IPS-18c (cell line): ENCODE results near the gene GPLD1.
"Not testable (repeated sequence)": the region's sequence is repeated elsewhere in the genome, so short reads cannot be mapped to it uniquely, and the experiment has no call there.

ENCODE experiments used
- H3K4me3 ChIP-seq: 2 replicates; pipeline ENCODE4 v1.7.0; 2013; ENCODE audit warnings: low read depth, mild to moderate bottlenecking, low read length, moderate library complexity; ENCODE audit not compliant: insufficient read depth
- H3K9me3 ChIP-seq: one replicate; pipeline ENCODE4 v1.6.1; 2013; ENCODE audit warnings: mild to moderate bottlenecking, low read length, moderate library complexity; ENCODE audit not compliant: control insufficient read depth, insufficient read depth

GPLD1 gene, protein sequence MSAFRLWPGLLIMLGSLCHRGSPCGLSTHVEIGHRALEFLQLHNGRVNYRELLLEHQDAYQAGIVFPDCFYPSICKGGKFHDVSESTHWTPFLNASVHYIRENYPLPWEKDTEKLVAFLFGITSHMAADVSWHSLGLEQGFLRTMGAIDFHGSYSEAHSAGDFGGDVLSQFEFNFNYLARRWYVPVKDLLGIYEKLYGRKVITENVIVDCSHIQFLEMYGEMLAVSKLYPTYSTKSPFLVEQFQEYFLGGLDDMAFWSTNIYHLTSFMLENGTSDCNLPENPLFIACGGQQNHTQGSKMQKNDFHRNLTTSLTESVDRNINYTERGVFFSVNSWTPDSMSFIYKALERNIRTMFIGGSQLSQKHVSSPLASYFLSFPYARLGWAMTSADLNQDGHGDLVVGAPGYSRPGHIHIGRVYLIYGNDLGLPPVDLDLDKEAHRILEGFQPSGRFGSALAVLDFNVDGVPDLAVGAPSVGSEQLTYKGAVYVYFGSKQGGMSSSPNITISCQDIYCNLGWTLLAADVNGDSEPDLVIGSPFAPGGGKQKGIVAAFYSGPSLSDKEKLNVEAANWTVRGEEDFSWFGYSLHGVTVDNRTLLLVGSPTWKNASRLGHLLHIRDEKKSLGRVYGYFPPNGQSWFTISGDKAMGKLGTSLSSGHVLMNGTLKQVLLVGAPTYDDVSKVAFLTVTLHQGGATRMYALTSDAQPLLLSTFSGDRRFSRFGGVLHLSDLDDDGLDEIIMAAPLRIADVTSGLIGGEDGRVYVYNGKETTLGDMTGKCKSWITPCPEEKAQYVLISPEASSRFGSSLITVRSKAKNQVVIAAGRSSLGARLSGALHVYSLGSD

DNA sequence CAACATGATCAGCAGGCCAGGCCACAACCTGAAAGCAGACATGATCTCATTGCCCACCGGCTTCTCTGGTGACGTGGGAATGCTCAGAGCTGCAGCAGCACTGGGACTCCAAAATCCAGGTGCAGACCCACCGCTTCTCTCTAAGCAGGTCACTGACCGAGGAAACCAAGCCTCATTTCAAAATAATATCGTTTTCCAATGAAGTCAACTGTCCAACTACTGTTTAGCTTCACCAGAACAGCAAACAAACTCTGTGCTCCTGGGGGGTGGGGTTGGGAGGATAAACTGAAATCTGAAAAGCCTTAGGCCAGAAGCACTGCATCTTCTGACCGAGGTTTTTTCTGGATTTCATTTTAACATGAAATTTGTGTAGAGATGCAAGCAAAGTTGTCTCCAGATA is at the start of gene GPLD1:
Gene GPLD1 (minus strand): TSS at position 109 of the 400 bp plus-strand sequence. CDS start 67 bp downstream, at position 42.
- no peak within 1 kb of the TSS for H3K4me3 ChIP-seq

DNA sequence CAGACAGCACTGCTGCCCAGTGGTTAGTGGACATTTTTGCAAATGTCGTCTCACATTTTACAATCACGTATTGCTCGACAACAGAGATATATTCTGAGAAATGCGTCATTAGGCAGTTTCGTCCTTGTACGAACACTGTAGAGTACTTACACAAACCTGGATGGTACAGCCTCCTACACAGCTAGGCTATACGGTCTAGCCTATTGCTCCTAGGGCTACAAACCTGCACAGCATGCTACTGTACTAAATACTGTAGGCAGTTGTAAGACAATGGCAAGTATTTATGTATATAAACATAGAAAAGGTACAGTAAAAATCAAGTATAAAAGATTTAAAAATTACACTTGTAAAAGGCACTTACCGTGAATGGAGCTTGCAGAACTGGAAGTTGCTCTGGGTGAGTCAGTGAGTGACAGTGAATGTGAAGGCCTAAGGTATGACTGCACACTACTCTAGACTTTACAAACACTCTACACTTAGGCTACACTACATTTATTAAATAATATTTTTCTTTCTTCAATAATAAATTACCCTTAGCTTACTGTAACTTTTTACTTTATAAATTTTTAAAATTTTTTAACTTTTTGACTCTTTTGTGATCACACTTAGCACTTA is 48.5 kb upstream of the GPLD1 start:
- no peak overlapping the region for H3K4me3 ChIP-seq
- H3K9me3 ChIP-seq: no peaks in the 10 kb centered on the region

More for the DNA sequence above, at the start of gene GPLD1:
- H3K9me3 ChIP-seq: no peaks in the 10 kb centered on the region

DNA sequence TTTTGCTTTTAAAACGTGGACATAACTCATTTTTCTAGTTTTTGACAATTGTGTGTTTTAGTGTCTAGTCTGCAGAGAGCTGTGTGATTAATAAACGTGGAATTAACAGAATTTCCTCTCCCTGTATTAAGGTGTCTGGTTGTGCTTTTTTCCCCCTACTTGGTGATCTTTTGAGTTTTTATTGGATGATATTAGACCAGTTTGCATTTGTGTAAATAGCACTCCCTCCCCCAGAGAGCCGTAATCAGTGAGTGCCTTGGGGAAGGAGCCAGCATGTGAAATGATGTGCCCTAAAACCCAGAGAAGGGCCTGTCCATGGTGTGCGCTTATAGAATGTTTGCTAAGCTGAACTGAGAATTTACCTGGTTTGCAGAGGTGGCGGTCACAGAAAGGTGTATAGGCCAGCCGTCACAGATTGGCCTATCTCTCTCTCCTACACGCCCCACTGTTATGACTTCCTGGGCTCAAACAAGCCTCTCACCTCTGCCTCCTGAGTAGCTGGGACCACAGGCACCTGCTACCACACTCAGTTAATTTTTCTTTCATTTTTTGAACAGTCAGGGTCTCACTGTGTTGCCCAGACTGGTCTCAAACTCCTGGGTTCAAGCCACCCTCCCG is 47.8 kb upstream of the GPLD1 start:
- Histone ChIP-seq H3K4me3 (no peak overlapping the region), H3K9me3 (no peaks in the 10 kb centered on the region)

DNA sequence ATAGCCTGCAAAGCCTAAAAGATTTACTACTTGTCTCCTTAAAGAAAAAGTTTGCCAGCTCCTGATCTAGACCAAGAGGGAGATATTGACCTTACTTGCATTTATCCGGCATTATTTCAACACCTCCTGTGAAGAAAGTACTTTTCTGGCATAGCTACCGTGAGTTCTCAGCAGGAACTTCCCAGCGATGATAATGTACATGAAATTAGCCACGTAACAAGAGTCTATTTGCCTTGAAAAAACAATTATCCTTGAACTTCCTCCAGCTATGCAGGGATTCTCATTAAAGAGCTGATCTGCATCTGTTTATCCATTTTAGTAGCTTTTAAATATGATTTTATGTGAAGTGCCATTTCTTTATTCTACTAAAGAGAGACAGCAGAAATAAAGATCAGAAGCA is 47.1 kb upstream of the GPLD1 start:
- H3K4me3 ChIP-seq: no peak overlapping the region

DNA sequence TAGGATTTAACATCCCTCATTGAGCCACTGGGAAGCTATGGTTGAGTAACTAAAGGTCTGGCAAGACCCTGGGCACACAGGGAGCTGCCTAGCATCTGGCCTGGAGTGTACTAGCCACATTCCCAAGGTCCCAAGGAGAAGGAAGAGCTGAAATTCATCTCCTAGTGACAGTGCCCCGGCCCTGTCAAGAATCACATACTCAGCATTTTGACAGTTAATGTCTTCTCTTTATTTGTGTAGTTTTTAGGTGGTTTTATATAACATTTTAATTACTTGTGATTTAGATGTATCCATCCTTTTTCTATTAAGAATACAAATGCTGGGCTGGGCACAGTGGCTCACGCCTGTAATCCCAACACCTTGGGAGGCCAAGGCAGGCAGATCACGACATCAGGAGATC is 45.8 kb upstream of the GPLD1 start:
- Histone ChIP-seq H3K4me3 (no peak overlapping the region), H3K9me3 (no peaks in the 10 kb centered on the region)

More for the DNA sequence above, 47.1 kb upstream of the GPLD1 start:
- H3K9me3 ChIP-seq: no peaks in the 10 kb centered on the region

DNA sequence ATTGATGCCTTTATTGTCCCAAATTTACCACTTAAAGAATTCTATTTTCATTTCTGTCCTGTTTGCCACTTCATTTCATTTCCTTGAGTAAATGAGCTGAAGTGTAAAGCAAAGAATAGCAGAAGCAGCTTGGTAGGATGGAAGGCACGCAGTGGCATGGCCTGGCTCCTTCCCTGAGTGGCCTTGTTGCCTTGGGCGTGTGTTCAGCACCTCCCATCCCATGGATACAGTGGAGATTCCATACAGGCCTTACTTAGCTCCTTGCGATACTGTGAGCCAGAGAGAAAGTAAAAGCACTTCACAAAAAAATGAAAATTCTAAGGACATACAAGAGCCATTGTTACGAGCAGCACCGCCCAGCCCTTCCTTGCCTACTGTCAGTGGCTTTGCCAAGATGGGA is 45.0 kb upstream of the GPLD1 start:
- Histone ChIP-seq H3K4me3 (no peak overlapping the region), H3K9me3 (no peaks in the 10 kb centered on the region)

DNA sequence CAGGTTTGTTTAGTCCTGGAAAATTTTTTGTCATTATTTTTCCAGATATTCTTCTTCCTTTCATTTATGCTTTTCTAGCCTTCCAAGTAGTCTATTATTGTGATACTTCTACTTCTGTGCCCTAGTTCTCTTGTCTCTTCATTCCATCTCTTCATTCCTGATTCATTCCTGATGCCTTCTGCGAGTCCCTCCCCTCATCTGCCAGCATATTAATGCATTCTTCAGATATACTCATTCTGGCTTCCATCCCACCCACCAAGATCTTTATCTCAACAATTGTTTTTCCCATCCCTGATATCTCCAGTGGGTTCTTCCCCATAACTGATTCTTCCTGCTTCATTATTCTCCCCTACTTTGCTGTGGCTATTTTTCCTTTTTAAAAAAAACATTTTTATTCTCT is 40.6 kb upstream of the GPLD1 start:
- H3K4me3 ChIP-seq: no peak overlapping the region
- no peaks in the 10 kb centered on the region for H3K9me3 ChIP-seq

DNA sequence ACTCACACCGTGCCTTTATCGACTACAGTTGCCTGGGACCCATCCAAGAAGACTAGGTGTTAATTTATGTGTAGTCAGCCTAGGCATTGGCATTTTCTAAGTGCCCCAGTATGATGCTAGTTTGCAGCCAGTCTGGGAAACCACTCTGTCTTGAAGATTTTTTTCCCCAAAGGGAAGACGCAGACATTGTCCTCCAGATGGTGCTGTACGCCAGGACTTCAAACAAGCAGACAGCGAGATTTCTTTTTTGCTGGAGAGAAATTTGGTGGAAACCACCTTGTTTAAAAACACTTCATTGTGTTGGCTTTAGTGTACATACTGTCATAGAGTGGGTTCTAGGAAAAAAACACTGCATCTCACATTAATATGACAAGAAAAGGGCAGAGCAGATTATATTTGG is 35.4 kb upstream of the GPLD1 start:
- H3K4me3 ChIP-seq: no peak overlapping the region
- no peaks in the 10 kb centered on the region for H3K9me3 ChIP-seq

DNA sequence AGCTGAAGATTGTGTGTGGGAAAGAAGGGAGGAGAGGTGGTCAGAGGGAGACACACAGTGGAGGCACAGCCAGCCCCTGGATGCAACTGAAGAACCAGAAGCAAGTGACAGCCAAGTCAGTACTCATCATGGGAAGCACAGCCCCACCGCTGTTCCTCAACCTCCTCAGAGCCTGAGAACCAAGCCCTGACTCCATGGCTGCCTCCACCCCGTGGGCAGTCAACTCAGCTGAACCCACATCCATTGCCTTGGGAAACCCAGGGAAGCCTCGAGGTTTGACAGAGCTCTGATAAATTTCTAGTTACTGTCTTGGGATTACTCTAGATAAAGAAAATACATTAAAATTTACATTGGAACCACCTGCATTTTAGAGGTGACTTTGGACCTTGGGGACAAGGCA is 35.0 kb upstream of the GPLD1 start:
- Histone ChIP-seq H3K4me3 (no peak overlapping the region), H3K9me3 (no peaks in the 10 kb centered on the region)

DNA sequence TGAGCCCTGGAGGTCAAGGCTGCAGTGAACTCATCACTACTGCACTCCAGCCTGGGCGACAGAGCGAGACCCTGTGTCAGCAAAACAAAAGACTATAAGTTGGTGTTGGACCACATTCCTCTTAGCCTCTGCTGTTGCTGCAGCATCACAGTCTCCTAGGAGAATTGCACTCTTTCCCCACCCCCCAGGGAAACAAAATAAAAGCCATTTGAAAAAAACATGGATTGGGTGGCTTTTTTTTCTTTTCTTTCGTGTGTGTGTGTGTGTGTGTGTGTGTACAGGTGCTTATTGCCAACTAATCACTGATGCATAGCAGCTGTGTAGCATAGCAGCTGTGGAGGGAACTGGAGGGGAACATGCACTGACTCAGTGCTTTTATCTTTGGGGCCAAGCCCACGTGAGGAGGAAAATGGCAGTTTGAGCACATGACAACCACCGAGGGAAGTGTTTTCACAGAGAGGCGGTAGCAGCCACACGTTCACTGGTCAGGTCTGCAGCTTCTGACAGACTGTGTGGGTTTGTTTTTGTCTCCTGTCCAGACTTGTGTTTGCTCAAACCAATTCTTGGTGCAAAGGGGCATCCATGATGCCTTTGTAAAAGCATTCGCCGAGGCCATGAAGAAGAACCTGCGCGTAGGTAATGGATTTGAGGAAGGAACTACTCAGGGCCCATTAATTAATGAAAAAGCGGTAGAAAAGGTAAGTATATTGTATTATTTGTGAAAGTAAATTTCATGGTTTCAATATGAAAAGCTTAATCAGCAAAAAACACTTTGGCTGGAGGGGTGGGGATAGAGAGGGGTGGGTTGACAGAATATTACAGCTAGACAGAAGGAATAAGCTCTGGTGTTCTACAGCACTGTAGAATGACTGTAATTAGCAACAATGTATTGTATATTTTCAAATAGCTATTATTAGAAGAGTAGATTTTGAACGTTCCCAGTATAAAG is 33.1 kb upstream of the GPLD1 start:
- no peaks in the 10 kb centered on the region for H3K9me3 ChIP-seq
- no peak overlapping the region for H3K4me3 ChIP-seq

DNA sequence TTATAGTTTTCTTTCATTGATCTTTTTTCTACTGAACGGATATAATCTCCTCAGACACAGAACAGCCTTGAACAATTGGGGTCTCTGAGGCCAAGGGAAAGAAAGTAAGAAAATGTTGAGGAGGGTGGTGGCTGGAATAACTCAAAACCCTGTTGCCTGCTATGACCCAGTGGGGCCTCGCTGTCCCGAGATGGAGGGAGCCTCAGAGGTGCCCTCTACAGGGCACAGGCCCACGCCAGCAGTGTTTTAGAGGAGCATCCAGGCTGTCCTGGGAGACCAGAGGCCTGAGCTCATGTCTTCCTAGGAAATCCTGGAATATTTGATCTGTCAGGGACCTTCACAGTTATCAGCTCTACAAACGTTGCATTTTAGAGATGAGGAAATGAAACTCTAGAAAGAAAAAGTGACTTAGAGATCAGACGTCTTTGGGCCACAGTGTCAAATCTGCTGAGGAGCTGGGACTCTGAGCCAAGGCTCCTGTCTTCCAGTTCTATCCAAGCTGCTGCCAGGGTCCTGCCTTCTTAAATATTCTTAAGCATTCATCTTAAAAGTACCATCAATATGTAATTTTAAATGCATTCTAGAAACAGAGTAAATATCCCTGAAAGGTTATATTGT is 31.7 kb upstream of the GPLD1 start:
- Histone ChIP-seq H3K4me3 (no peak overlapping the region), H3K9me3 (no peaks in the 10 kb centered on the region)

DNA sequence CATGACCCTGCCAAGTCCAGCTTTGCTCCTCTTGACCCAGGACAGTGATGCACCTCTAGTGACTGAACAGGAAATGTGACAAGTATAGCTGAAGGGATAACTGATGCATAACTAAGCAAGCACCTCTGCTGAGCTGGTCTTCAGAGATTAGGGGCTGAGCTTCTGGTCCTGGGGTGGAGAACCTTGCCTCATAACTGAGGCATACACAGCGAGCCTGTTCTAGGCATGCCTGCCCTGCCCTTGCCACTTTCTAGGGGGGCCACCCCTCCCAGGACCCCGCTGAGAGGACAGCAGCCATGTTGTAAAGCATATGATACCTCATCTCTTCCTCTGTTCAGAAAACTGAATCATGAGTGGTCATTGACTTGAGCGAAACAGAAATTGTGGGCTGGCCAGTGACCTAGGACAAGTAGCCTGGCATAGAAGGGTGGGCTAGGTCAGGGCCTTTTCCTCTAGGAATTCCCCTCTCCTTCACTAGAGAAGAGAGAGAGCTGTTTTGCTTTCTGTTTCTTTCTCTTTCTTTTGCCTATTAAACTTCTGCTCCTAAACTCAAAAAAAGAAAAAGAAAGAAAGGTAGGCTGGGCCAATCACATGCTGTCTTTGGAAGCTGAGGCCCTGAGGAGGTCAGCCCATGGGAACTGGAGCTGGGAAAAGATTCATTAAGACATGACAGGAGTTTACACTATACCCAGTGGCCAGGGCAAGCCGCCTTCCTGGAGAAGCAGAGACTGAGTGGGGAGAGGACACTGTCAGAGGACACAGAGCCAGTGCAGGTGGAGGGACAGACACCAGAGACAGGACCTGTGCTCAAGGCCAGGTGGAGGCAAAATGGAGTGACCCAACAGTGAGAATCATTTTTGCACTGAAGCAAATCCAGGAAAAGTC is 28.5 kb upstream of the GPLD1 start:
- H3K9me3 ChIP-seq: no peaks in the 10 kb centered on the region
- H3K4me3 ChIP-seq: no peak overlapping the region

DNA sequence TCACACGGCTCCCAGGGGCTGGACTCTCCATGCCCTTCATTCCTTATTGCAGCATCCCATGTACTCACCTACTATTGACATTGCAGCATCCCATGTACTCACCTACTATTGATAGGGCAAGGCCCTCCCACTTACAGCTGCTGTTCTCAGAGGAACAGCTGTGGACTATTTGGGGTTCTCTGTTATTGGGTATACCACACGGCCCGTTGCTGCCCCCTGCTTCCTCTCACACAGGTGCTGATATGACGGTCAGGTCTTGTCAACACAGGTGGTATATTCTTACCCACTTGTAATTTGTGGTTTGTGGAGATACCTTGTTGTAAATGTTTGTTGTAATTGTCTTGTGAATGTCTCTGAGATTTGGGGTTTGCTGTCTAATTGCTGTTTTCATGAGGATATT is 24.2 kb upstream of the GPLD1 start:
- Histone ChIP-seq H3K9me3 (no peaks in the 10 kb centered on the region), H3K4me3 (no peak overlapping the region)

DNA sequence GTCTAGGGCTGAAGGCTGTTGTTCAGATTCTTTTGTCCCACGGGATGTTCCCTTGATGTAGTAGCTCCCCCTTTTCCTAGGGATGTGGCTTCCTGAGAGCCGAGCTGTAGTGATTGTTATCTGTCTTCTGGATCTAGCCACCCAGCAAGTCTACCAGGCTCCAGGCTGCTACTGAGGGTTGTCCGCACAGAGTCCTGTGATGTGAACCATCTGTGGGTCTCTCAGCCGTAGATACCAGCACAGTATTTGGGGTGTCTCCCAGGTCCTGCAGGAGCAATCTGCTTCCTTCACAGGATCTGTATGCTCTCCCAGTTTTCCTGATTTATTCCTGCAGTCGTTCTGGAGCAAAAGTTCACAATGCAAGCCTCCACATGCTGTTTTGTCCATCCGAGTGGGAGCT is 22.6 kb upstream of the GPLD1 start:
- H3K4me3 ChIP-seq, H3K9me3 ChIP-seq: not testable (repeated sequence)

DNA sequence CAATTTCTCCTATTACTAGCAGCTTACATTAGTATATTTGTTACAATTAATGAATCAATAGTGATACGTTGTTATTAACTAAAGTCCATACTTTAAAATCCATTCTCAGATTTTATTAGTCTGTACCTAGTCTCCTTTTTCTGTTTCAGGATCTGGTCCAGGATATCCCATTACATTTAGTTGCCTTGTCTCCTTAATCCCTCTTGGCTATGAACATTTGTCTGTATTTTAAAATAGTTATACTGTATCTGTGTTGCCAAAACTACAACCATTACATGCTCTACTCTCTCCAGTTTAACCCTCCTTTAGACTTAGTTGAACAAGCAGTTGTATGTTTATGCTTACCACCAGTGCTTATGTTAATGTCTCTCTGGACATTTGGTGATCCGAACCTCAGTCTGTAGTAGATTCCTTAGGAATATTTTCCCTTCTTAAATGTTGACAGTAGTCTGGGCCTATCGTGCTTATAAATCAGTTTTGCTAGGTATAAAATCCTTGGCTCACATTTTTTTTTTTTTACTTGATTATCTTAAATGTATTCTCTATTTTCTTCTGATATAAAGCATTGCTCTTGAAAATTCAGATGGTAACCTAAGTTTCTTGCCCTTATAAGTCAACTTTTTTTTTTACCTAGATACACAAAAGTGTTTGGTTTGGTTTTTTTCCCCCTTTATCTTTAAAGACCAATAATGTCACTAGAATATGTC is 17.6 kb upstream of the GPLD1 start:
- Histone ChIP-seq H3K4me3 (no peak overlapping the region), H3K9me3 (no peaks in the 10 kb centered on the region)
